Omental fat pad (tissue), 4 donors: ENCODE measurements around the gene UNC5A. TPM values are rescaled to one million over a fixed set of nuclear protein-coding genes. Genes with fewer than 3 reads are reported as not detected.

Experiments
- ATAC-seq: fragments of 150-250 bp; one replicate; pipeline ENCODE4 v1.9.1; 2016; ENCODE audit warnings: mild to moderate bottlenecking, moderate library complexity; ENCODE audit not compliant: low FRiP score
- DNase-seq: peaks from one replicate; pipeline ENCODE4 v3.0.0-alpha.2; 2019; ENCODE audit warnings: low spot score
- CTCF ChIP-seq, 3 donors: fragments of 450-650 bp; IDR thresholded peaks; one replicate each; pipeline ENCODE4 v1.5.1; 2016 to 2017; ENCODE audit warnings: antibody characterized with exemption in 3 of 3, mild to moderate bottlenecking in 3 of 3, moderate library complexity in 2 of 3
- total RNA-seq, 4 donors: library from RNA; depleted of rRNA; stranded (reverse); fragments of >200 nt; gene quantifications; one replicate each; pipeline ENCODE4 v1.1.0, GENCODE V29; 2016

Gene UNC5A
- total RNA-seq, 4 donors from 2014 or later, result 0.12 to 0.75 (median 0.28) TPM; not detected in 1

- no peak for TF ChIP-seq CTCF (IDR thresholded peaks at IDR 0.05)
- DNase-seq (no peak), ATAC-seq (no peak)
Measured at GRCh38 chr5:176781638-176782570, 28.5 kb upstream of the UNC5A start.

- TF ChIP-seq CTCF (IDR thresholded peaks at IDR 0.05), result no peak
- ATAC-seq (no peak), DNase-seq (no peak)
Measured at GRCh38 chr5:176784218-176785165, 25.9 kb upstream of the UNC5A start.

GRCh38 chr5:176785184-176786145, 24.9 kb upstream of the UNC5A start:
- ATAC-seq (no peak), DNase-seq (no peak)
- TF ChIP-seq CTCF (IDR thresholded peaks at IDR 0.05), result no peak

- DNase-seq (no peak), ATAC-seq (no peak)
- TF ChIP-seq CTCF (IDR thresholded peaks at IDR 0.05), result no peak
Measured at GRCh38 chr5:176787676-176788075, 22.7 kb upstream of the UNC5A start.

- DNase-seq (no peak), ATAC-seq (no peak)
- no peak for TF ChIP-seq CTCF (IDR thresholded peaks at IDR 0.05)
Measured at GRCh38 chr5:176788091-176788490, 22.3 kb upstream of the UNC5A start.
